Activated CD8-positive, alpha-beta memory T cell treated with anti-CD3 and anti-CD28 coated beads, Interleukin-2, amount 50 U/mL, for 48 hours (primary cell): ENCODE data around the gene ZNF232.
A peak's percentile ranks its signal among the peaks of the same experiment; 100 is the strongest.
"Not testable (repeated sequence)": the region's sequence is repeated elsewhere in the genome, so short reads cannot be mapped to it uniquely, and the experiment has no call there.

Experiments used
- DNase-seq: peaks from one replicate; pipeline ENCODE4 v3.0.0-alpha.2; 2020

The ZNF232 gene

GRCh38 chr17:5111402-5112204 lies at the start of gene ZNF232:
Gene ZNF232, minus strand, starts transcription at chr17:5111878. Its CDS starts 56 bp downstream, at chr17:5111822.
- peak; percentile 97 for DNase-seq

GRCh38 chr17:5160702-5161101 lies 49.0 kb upstream of the ZNF232 start:
- not testable (repeated sequence) for DNase-seq

- not testable (repeated sequence) for DNase-seq
Observed at GRCh38 chr17:5146122-5146521, 34.4 kb upstream of the ZNF232 start.

- not testable (repeated sequence) for DNase-seq
Observed at GRCh38 chr17:5142877-5143276, 31.2 kb upstream of the ZNF232 start.

GRCh38 chr17:5139458-5139732 lies 27.7 kb upstream of the ZNF232 start:
- no peak for DNase-seq

GRCh38 chr17:5138616-5139457 lies 27.2 kb upstream of the ZNF232 start:
- DNase-seq, result no peak

- not testable (repeated sequence) for DNase-seq
Observed at GRCh38 chr17:5138198-5138544, 26.5 kb upstream of the ZNF232 start.

GRCh38 chr17:5137511-5138197 lies 26.0 kb upstream of the ZNF232 start:
- DNase-seq, result not testable (repeated sequence)

- DNase-seq, result not testable (repeated sequence)
Observed at GRCh38 chr17:5136580-5137412, 25.1 kb upstream of the ZNF232 start.

GRCh38 chr17:5135726-5136579 lies 24.3 kb upstream of the ZNF232 start:
- no peak for DNase-seq

- not testable (repeated sequence) for DNase-seq
Observed at GRCh38 chr17:5135131-5135712, 23.5 kb upstream of the ZNF232 start.

- not testable (repeated sequence) for DNase-seq
Observed at GRCh38 chr17:5134571-5134970, 22.9 kb upstream of the ZNF232 start.

GRCh38 chr17:5133961-5134360 lies 22.3 kb upstream of the ZNF232 start:
- DNase-seq, result not testable (repeated sequence)

- no peak for DNase-seq
Observed at GRCh38 chr17:5133311-5133710, 21.6 kb upstream of the ZNF232 start.

- not testable (repeated sequence) for DNase-seq
Observed at GRCh38 chr17:5132503-5133225, 21.0 kb upstream of the ZNF232 start.

GRCh38 chr17:5131799-5132502 lies 20.3 kb upstream of the ZNF232 start:
- not testable (repeated sequence) for DNase-seq

- DNase-seq, result no peak
Observed at GRCh38 chr17:5131146-5131715, 19.6 kb upstream of the ZNF232 start.

- DNase-seq, result not testable (repeated sequence)
Observed at GRCh38 chr17:5130687-5131086, 19.0 kb upstream of the ZNF232 start.

- not testable (repeated sequence) for DNase-seq
Observed at GRCh38 chr17:5130261-5130660, 18.6 kb upstream of the ZNF232 start.
